Astrocyte (in vitro differentiated cells and primary cell): Measurements from ENCODE around the gene C6orf141.

Experiments used
- CTCF ChIP-seq: IDR thresholded peaks from 2 replicates; pipeline ENCODE4 v1.5.1; 2011; ENCODE audit warnings: low read depth, mild to moderate bottlenecking, inconsistent platforms, low read length, moderate library complexity; ENCODE audit not compliant: insufficient read depth
- EZH2 ChIP-seq: IDR thresholded peaks from 2 replicates; pipeline ENCODE4 v1.6.1; 2012; ENCODE audit warnings: mild to moderate bottlenecking, low read length, inconsistent platforms; ENCODE audit not compliant: insufficient read depth

- TF ChIP-seq EZH2 (no peak), CTCF (no peak)
These were observed 29.2 kb downstream of the C6orf141 start for GRCh38 chr6:49579649-49580048.
